Thyroid gland (tissue), 4 donors: ENCODE data around the gene TPSD1. TPM values are rescaled to one million over a fixed set of nuclear protein-coding genes. Genes with fewer than 3 reads are reported as not detected.

Experiments used
- DNase-seq, 2 donors: peaks; one replicate each; pipeline ENCODE4 v3.0.0-alpha.2; 2019
- H3K27ac ChIP-seq, 3 donors: fragments of 200-600 bp; sonication (generic); 1 replicate in 2 of 3; 2 replicates in 1 of 3; pipeline ENCODE4 v1.5.1; 2016 to 2019; ENCODE audit warnings: mild to moderate bottlenecking in 1 of 3, moderate library complexity in 1 of 3
- H3K27me3 ChIP-seq: fragments of 200-600 bp; sonication (generic); one replicate; pipeline ENCODE4 v1.5.1; 2019
- H3K36me3 ChIP-seq, 2 donors: fragments of 200-600 bp; sonication (generic); one replicate each; pipeline ENCODE4 v1.5.1; 2016 to 2019
- H3K4me1 ChIP-seq, 2 donors: fragments of 200-600 bp; sonication (generic); one replicate each; pipeline ENCODE4 v1.5.1; 2017 to 2019
- H3K4me3 ChIP-seq, 3 donors: fragments of 200-600 bp; sonication (generic); replicated peaks in 1 of 3; 1 replicate in 2 of 3; 2 replicates in 1 of 3; pipeline ENCODE4 v1.5.1; 2016; ENCODE audit warnings: mild to moderate bottlenecking in 1 of 3
- H3K9me3 ChIP-seq: fragments of 200-600 bp; sonication (generic); one replicate; pipeline ENCODE4 v1.5.1; 2017
- CTCF ChIP-seq, 6 experiments: fragments of 200-600 bp in 3 of 6; fragments of 450-650 bp in 3 of 6; sonication (generic) in 3 of 6; IDR thresholded peaks; one replicate each; pipeline ENCODE4 v1.5.1; 2016 to 2019; ENCODE audit warnings: antibody characterized with exemption in 6 of 6, mild to moderate bottlenecking in 2 of 6, inconsistent platforms in 1 of 6, moderate library complexity in 1 of 6
- POLR2A ChIP-seq, 2 donors: fragments of 450-650 bp; IDR thresholded peaks; one replicate each; pipeline ENCODE4 v1.6.1; 2017; ENCODE audit warnings: antibody characterized with exemption in 2 of 2, mild to moderate bottlenecking in 2 of 2, moderate library complexity in 1 of 2
- WGBS, 2 donors: methylation state at CpG; one replicate each; pipeline ENCODE4 v1.1.5; 2017; 5-methylcytosine and 5-hydroxymethylcytosine counted together
- intact Hi-C: fragments of 100-400 bp; cut with DNase I; formaldehyde crosslinking; loops from one replicate; pipeline ENCODE4 v1.15.1; 2023
- total RNA-seq, 4 donors: library from RNA; depleted of rRNA; stranded (reverse); fragments of >200 nt; gene quantifications; one replicate each; pipeline ENCODE4 v1.2.3, GENCODE V29; 2016

Gene TPSD1
- total RNA-seq, 4 donors from 2014 or later, result 0.33 TPM; not detected in 3

- Histone ChIP-seq H3K4me1 (no peaks in the 10 kb centered on the region), H3K27ac (no peak overlapping the region), H3K27me3 (no peaks in the 10 kb centered on the region), H3K9me3 (no peaks in the 10 kb centered on the region), H3K36me3 (no peaks in the 10 kb centered on the region), H3K4me3 (no peak overlapping the region)
- intact Hi-C loops, result no loop called here
- no peak for DNase-seq
- WGBS, 2 donors, result 83 to 84% methylated on average over 7 to 9 of the region's 16 CpGs
- TF ChIP-seq POLR2A (IDR thresholded peaks at IDR 0.05) (no peak), CTCF (IDR thresholded peaks at IDR 0.05) (no peak)
Measured at GRCh38 chr16:1214719-1215118, 41.1 kb upstream of the TPSD1 start.

- TF ChIP-seq POLR2A (IDR thresholded peaks at IDR 0.05), result no peak
- TF ChIP-seq CTCF (IDR thresholded peaks at IDR 0.05), result no peak
- no peaks in the 10 kb centered on the region for H3K4me1 ChIP-seq
- intact Hi-C loops, result no loop called here
- 65 to 74% methylated on average over 21 to 26 of the region's 32 CpGs for WGBS, 2 donors
- H3K36me3 ChIP-seq, result no peaks in the 10 kb centered on the region
- no peaks in the 10 kb centered on the region for H3K9me3 ChIP-seq
- H3K4me3 ChIP-seq, result no peak overlapping the region
- H3K27me3 ChIP-seq, result no peaks in the 10 kb centered on the region
- DNase-seq, result no peak
- no peak overlapping the region for H3K27ac ChIP-seq
Measured at GRCh38 chr16:1215574-1216295, 40.1 kb upstream of the TPSD1 start.

GRCh38 chr16:1216296-1216619 lies 39.6 kb upstream of the TPSD1 start:
- Histone ChIP-seq H3K27ac (no peak overlapping the region), H3K36me3 (no peaks in the 10 kb centered on the region), H3K4me3 (no peak overlapping the region), H3K27me3 (no peaks in the 10 kb centered on the region), H3K4me1 (no peaks in the 10 kb centered on the region), H3K9me3 (no peaks in the 10 kb centered on the region)
- TF ChIP-seq POLR2A (IDR thresholded peaks at IDR 0.05), result no peak
- TF ChIP-seq CTCF (IDR thresholded peaks at IDR 0.05), result peak in 1 of 6 experiments; percentile 26
- intact Hi-C loops, result no loop called here
- peak; percentile 69 to 71 for DNase-seq
- 31 to 47% methylated on average over 5 to 6 of the region's 12 CpGs for WGBS, 2 donors

GRCh38 chr16:1216681-1217400 lies 39.0 kb upstream of the TPSD1 start:
- Histone ChIP-seq H3K36me3 (no peaks in the 10 kb centered on the region), H3K4me1 (no peaks in the 10 kb centered on the region), H3K27ac (no peak overlapping the region), H3K27me3 (no peaks in the 10 kb centered on the region), H3K4me3 (no peak overlapping the region), H3K9me3 (no peaks in the 10 kb centered on the region)
- intact Hi-C loops, result no loop called here
- TF ChIP-seq CTCF (IDR thresholded peaks at IDR 0.05), result no peak
- TF ChIP-seq POLR2A (IDR thresholded peaks at IDR 0.05), result no peak
- no peak for DNase-seq
- 84 to 94% methylated on average over 22 to 31 of the region's 32 CpGs for WGBS, 2 donors

GRCh38 chr16:1217526-1217925 lies 38.3 kb upstream of the TPSD1 start:
- Histone ChIP-seq H3K27ac (no peak overlapping the region), H3K36me3 (no peaks in the 10 kb centered on the region), H3K4me3 (no peak overlapping the region), H3K4me1 (no peaks in the 10 kb centered on the region), H3K9me3 (no peaks in the 10 kb centered on the region), H3K27me3 (no peaks in the 10 kb centered on the region)
- intact Hi-C loops, result no loop called here
- no peak for DNase-seq
- WGBS, 2 donors, result 92 to 96% methylated on average over 5 to 18 of the region's 24 CpGs
- no peak for TF ChIP-seq POLR2A (IDR thresholded peaks at IDR 0.05)
- no peak for TF ChIP-seq CTCF (IDR thresholded peaks at IDR 0.05)
